ENCODE measurements around the gene C2orf68.

C2orf68 gene

GRCh38 chr2:85652056-85652455 lies 40.2 kb upstream of the C2orf68 start:
- TF ChIP-seq CTCF (IDR thresholded peaks at IDR 0.05), result no peak

- no peak for TF ChIP-seq CTCF (IDR thresholded peaks at IDR 0.05)
Observed at GRCh38 chr2:85651097-85651496, 39.2 kb upstream of the C2orf68 start.

GRCh38 chr2:85650456-85650855 lies 38.6 kb upstream of the C2orf68 start:
- no peak for TF ChIP-seq CTCF (IDR thresholded peaks at IDR 0.05)

- no peak for TF ChIP-seq CTCF (IDR thresholded peaks at IDR 0.05)
Observed at GRCh38 chr2:85649201-85650190, 37.6 kb upstream of the C2orf68 start.

GRCh38 chr2:85648619-85649018 lies 36.8 kb upstream of the C2orf68 start:
- peak; percentile 29 for TF ChIP-seq CTCF (IDR thresholded peaks at IDR 0.05)

- no peak for TF ChIP-seq CTCF (IDR thresholded peaks at IDR 0.05)
Observed at GRCh38 chr2:85647823-85648526, 36.1 kb upstream of the C2orf68 start.

- no peak for TF ChIP-seq CTCF (IDR thresholded peaks at IDR 0.05)
Observed at GRCh38 chr2:85646166-85646565, 34.3 kb upstream of the C2orf68 start.

Data from LNCAP (cell line).